Measurements from ENCODE around the gene ARHGAP8. TPM values are rescaled to one million over a fixed set of nuclear protein-coding genes. Genes with fewer than 3 reads are reported as not detected.

Gene ARHGAP8
- 10 to 100 TPM in 1 of 2 donors, 1 to 10 TPM in 1; 7.2 to 11.2 TPM for polyA plus RNA-seq

- Histone ChIP-seq H3K9me3 (ENCODE audit: control insufficient read depth in 2 of 2, insufficient read depth in 1 of 2, low read depth in 1 of 2, low read length in 1 of 2) (no peaks in the 10 kb centered on the region), H3K4me3 (ENCODE audit: low read depth in 1 of 2, low read length in 2 of 2) (peak within 1 kb of the TSS; percentile 55 to 70), H3K36me3 (ENCODE audit: control insufficient read depth in 2 of 2, insufficient read depth in 2 of 2, low read length in 1 of 2) (no peaks in the 10 kb centered on the region), H3K27ac (ENCODE audit: low read depth in 2 of 2, low read length in 1 of 2) (peak within 1 kb of the TSS in 1 of 2 donors; percentile 34), H3K27me3 (ENCODE audit: control insufficient read depth in 1 of 2, insufficient read depth in 2 of 2, low read length in 2 of 2) (peaks cover 0 to 2% of the 10 kb centered on the region in 2 donors), H3K4me1 (ENCODE audit: control insufficient read depth in 2 of 2, insufficient read depth in 2 of 2, low read length in 1 of 2) (peaks cover 0 to 11% of the 10 kb centered on the region in 2 donors)
- WGBS, 2 donors = 4% methylated on average over 35 to 78 of the region's 78 CpGs
Observed at GRCh38 chr22:44752285-44753188, at the start of gene ARHGAP8. ARHGAP8 (plus strand) TSS chr22:44752575; CDS start chr22:44786528, 33,953 bp downstream.

GRCh38 chr22:44703255-44703870, 49.0 kb upstream of the ARHGAP8 start:
- no peaks in the 10 kb centered on the region for H3K9me3 ChIP-seq (ENCODE audit: control insufficient read depth in 2 of 2, insufficient read depth in 1 of 2, low read depth in 1 of 2, low read length in 1 of 2)
- H3K4me1 ChIP-seq (ENCODE audit: control insufficient read depth in 2 of 2, insufficient read depth in 2 of 2, low read length in 1 of 2) = peaks cover 0 to 13% of the 10 kb centered on the region in 2 donors
- H3K27ac ChIP-seq (ENCODE audit: low read depth in 2 of 2, low read length in 1 of 2) = no peak overlapping the region
- 41 to 52% methylated on average over 23 of the region's 23 CpGs for WGBS, 2 donors
- peaks cover 0 to 3% of the 10 kb centered on the region in 2 donors for H3K36me3 ChIP-seq (ENCODE audit: control insufficient read depth in 2 of 2, insufficient read depth in 2 of 2, low read length in 1 of 2)
- H3K27me3 ChIP-seq (ENCODE audit: control insufficient read depth in 1 of 2, insufficient read depth in 2 of 2, low read length in 2 of 2) = no peaks in the 10 kb centered on the region
- peak overlapping the region; percentile 62 to 65 for H3K4me3 ChIP-seq (ENCODE audit: low read depth in 1 of 2, low read length in 2 of 2)

- WGBS, 2 donors = 92 to 97% methylated on average over 14 to 16 of the region's 16 CpGs
- Histone ChIP-seq H3K9me3 (ENCODE audit: control insufficient read depth in 2 of 2, insufficient read depth in 1 of 2, low read depth in 1 of 2, low read length in 1 of 2) (no peaks in the 10 kb centered on the region), H3K27me3 (ENCODE audit: control insufficient read depth in 1 of 2, insufficient read depth in 2 of 2, low read length in 2 of 2) (no peaks in the 10 kb centered on the region), H3K4me1 (ENCODE audit: control insufficient read depth in 2 of 2, insufficient read depth in 2 of 2, low read length in 1 of 2) (peaks cover 0 to 13% of the 10 kb centered on the region in 2 donors), H3K36me3 (ENCODE audit: control insufficient read depth in 2 of 2, insufficient read depth in 2 of 2, low read length in 1 of 2) (peaks cover 0 to 3% of the 10 kb centered on the region in 2 donors), H3K4me3 (ENCODE audit: low read depth in 1 of 2, low read length in 2 of 2) (no peak overlapping the region), H3K27ac (ENCODE audit: low read depth in 2 of 2, low read length in 1 of 2) (no peak overlapping the region)
Observed at GRCh38 chr22:44704159-44705021, 48.0 kb upstream of the ARHGAP8 start.

GRCh38 chr22:44705022-44705297, 47.4 kb upstream of the ARHGAP8 start:
- H3K36me3 ChIP-seq (ENCODE audit: control insufficient read depth in 2 of 2, insufficient read depth in 2 of 2, low read length in 1 of 2) = peaks cover 0 to 3% of the 10 kb centered on the region in 2 donors
- no peak overlapping the region for H3K27ac ChIP-seq (ENCODE audit: low read depth in 2 of 2, low read length in 1 of 2)
- 82 to 89% methylated on average over 4 of the region's 4 CpGs for WGBS, 2 donors
- no peak overlapping the region for H3K4me3 ChIP-seq (ENCODE audit: low read depth in 1 of 2, low read length in 2 of 2)
- no peaks in the 10 kb centered on the region for H3K9me3 ChIP-seq (ENCODE audit: control insufficient read depth in 2 of 2, insufficient read depth in 1 of 2, low read depth in 1 of 2, low read length in 1 of 2)
- H3K4me1 ChIP-seq (ENCODE audit: control insufficient read depth in 2 of 2, insufficient read depth in 2 of 2, low read length in 1 of 2) = peaks cover 0 to 13% of the 10 kb centered on the region in 2 donors
- H3K27me3 ChIP-seq (ENCODE audit: control insufficient read depth in 1 of 2, insufficient read depth in 2 of 2, low read length in 2 of 2) = no peaks in the 10 kb centered on the region

- WGBS, 2 donors = 77 to 89% methylated on average over 8 of the region's 8 CpGs
- H3K4me1 ChIP-seq (ENCODE audit: control insufficient read depth in 2 of 2, insufficient read depth in 2 of 2, low read length in 1 of 2) = peaks cover 3 to 20% of the 10 kb centered on the region in 2 donors
- H3K27ac ChIP-seq (ENCODE audit: low read depth in 2 of 2, low read length in 1 of 2) = no peak overlapping the region
- H3K9me3 ChIP-seq (ENCODE audit: control insufficient read depth in 2 of 2, insufficient read depth in 1 of 2, low read depth in 1 of 2, low read length in 1 of 2) = no peaks in the 10 kb centered on the region
- H3K27me3 ChIP-seq (ENCODE audit: control insufficient read depth in 1 of 2, insufficient read depth in 2 of 2, low read length in 2 of 2) = no peaks in the 10 kb centered on the region
- H3K4me3 ChIP-seq (ENCODE audit: low read depth in 1 of 2, low read length in 2 of 2) = no peak overlapping the region
- H3K36me3 ChIP-seq (ENCODE audit: control insufficient read depth in 2 of 2, insufficient read depth in 2 of 2, low read length in 1 of 2) = peaks cover 0 to 3% of the 10 kb centered on the region in 2 donors
Observed at GRCh38 chr22:44706488-44706887, 45.9 kb upstream of the ARHGAP8 start.

GRCh38 chr22:44707178-44707577, 45.2 kb upstream of the ARHGAP8 start:
- no peak overlapping the region for H3K4me3 ChIP-seq (ENCODE audit: low read depth in 1 of 2, low read length in 2 of 2)
- peaks cover 3 to 17% of the 10 kb centered on the region in 2 donors for H3K4me1 ChIP-seq (ENCODE audit: control insufficient read depth in 2 of 2, insufficient read depth in 2 of 2, low read length in 1 of 2)
- peaks cover 0 to 3% of the 10 kb centered on the region in 2 donors for H3K36me3 ChIP-seq (ENCODE audit: control insufficient read depth in 2 of 2, insufficient read depth in 2 of 2, low read length in 1 of 2)
- no peaks in the 10 kb centered on the region for H3K27me3 ChIP-seq (ENCODE audit: control insufficient read depth in 1 of 2, insufficient read depth in 2 of 2, low read length in 2 of 2)
- 90 to 95% methylated on average over 9 to 10 of the region's 10 CpGs for WGBS, 2 donors
- H3K27ac ChIP-seq (ENCODE audit: low read depth in 2 of 2, low read length in 1 of 2) = no peak overlapping the region
- H3K9me3 ChIP-seq (ENCODE audit: control insufficient read depth in 2 of 2, insufficient read depth in 1 of 2, low read depth in 1 of 2, low read length in 1 of 2) = no peaks in the 10 kb centered on the region

GRCh38 chr22:44707752-44708151, 44.6 kb upstream of the ARHGAP8 start:
- Histone ChIP-seq H3K4me3 (ENCODE audit: low read depth in 1 of 2, low read length in 2 of 2) (no peak overlapping the region), H3K27me3 (ENCODE audit: control insufficient read depth in 1 of 2, insufficient read depth in 2 of 2, low read length in 2 of 2) (no peaks in the 10 kb centered on the region), H3K36me3 (ENCODE audit: control insufficient read depth in 2 of 2, insufficient read depth in 2 of 2, low read length in 1 of 2) (peaks cover 0 to 3% of the 10 kb centered on the region in 2 donors), H3K27ac (ENCODE audit: low read depth in 2 of 2, low read length in 1 of 2) (no peak overlapping the region), H3K4me1 (ENCODE audit: control insufficient read depth in 2 of 2, insufficient read depth in 2 of 2, low read length in 1 of 2) (peaks cover 3 to 17% of the 10 kb centered on the region in 2 donors), H3K9me3 (ENCODE audit: control insufficient read depth in 2 of 2, insufficient read depth in 1 of 2, low read depth in 1 of 2, low read length in 1 of 2) (no peaks in the 10 kb centered on the region)
- WGBS, 2 donors = 82 to 85% methylated on average over 11 of the region's 11 CpGs

GRCh38 chr22:44709881-44710392, 42.4 kb upstream of the ARHGAP8 start:
- H3K27ac ChIP-seq (ENCODE audit: low read depth in 2 of 2, low read length in 1 of 2) = peak overlapping the region in 1 of 2 donors; percentile 24
- H3K4me1 ChIP-seq (ENCODE audit: control insufficient read depth in 2 of 2, insufficient read depth in 2 of 2, low read length in 1 of 2) = peaks cover 3 to 11% of the 10 kb centered on the region in 2 donors
- no peak overlapping the region for H3K4me3 ChIP-seq (ENCODE audit: low read depth in 1 of 2, low read length in 2 of 2)
- no peaks in the 10 kb centered on the region for H3K27me3 ChIP-seq (ENCODE audit: control insufficient read depth in 1 of 2, insufficient read depth in 2 of 2, low read length in 2 of 2)
- H3K9me3 ChIP-seq (ENCODE audit: control insufficient read depth in 2 of 2, insufficient read depth in 1 of 2, low read depth in 1 of 2, low read length in 1 of 2) = no peaks in the 10 kb centered on the region
- peaks cover 0 to 7% of the 10 kb centered on the region in 2 donors for H3K36me3 ChIP-seq (ENCODE audit: control insufficient read depth in 2 of 2, insufficient read depth in 2 of 2, low read length in 1 of 2)
- 78 to 85% methylated on average over 11 to 12 of the region's 12 CpGs for WGBS, 2 donors
